Measurements from ENCODE around the gene RAMP3. TPM values are rescaled to one million over a fixed set of nuclear protein-coding genes. Genes with fewer than 3 reads are reported as not detected.

Gene RAMP3
- polyA plus RNA-seq, 2 of the 4 experiments (the other 2 are of a cell fraction), result not detected

DNA sequence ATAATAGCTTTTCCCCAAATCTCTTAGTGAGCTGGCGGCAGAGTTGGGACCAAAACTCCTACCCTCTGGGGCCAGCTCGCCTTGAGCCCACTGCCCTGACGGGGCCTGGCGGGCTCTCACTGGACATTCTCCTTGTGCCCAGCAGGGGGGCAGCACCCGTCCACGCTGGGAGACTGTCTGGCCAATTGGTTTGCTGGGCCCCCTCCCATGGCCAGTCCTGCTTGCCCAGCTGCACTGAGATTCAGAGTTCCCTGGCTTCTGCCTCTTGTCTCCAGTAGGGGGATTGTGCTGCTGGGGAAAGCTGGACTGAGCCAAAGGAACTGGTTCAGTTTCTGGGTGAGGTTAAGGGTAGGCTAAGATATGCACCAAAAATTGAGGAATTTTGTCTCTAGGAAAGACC is 59.8 kb downstream of the RAMP3 start:
- H3K4me2 ChIP-seq, result no peak overlapping the region
- CTCF ChIA-PET, result interaction anchor here (0.6 to 4.5 kb wide), 10 partner anchors 9 to 224 kb away, joined by 3 to 21 read pairs (median 4); no protein-coding TSS in a partner anchor
- TF ChIP-seq SMC3 (IDR thresholded peaks at IDR 0.05) (0 out of 3 replicates have a peak, but pooled peaks have one; percentile 25), PBX3 (IDR thresholded peaks at IDR 0.05) (no peak), RAD21 (conservative IDR thresholded peaks at IDR 0.05 in 1 of 2, IDR thresholded peaks at IDR 0.05 in 1 of 2) (peak; percentile 19 to 39; a peak in 2 of 5 replicates)
- TF ChIP-seq, protein P1, sequence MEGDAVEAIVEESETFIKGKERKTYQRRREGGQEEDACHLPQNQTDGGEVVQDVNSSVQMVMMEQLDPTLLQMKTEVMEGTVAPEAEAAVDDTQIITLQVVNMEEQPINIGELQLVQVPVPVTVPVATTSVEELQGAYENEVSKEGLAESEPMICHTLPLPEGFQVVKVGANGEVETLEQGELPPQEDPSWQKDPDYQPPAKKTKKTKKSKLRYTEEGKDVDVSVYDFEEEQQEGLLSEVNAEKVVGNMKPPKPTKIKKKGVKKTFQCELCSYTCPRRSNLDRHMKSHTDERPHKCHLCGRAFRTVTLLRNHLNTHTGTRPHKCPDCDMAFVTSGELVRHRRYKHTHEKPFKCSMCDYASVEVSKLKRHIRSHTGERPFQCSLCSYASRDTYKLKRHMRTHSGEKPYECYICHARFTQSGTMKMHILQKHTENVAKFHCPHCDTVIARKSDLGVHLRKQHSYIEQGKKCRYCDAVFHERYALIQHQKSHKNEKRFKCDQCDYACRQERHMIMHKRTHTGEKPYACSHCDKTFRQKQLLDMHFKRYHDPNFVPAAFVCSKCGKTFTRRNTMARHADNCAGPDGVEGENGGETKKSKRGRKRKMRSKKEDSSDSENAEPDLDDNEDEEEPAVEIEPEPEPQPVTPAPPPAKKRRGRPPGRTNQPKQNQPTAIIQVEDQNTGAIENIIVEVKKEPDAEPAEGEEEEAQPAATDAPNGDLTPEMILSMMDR (IDR thresholded peaks at IDR 0.05), result peak; percentile 25; the same call in 2 of the 3 replicates
- no peaks in the 10 kb centered on the region; the same call in 2 of the 3 replicates for H3K9me3 ChIP-seq
- peak; percentile 38 to 57 for DNase-seq (ENCODE audit: low read depth in 1 of 2, low spot score in 1 of 2)
- FAIRE-seq, result no peak
- H3K4me3 ChIP-seq, result no peak overlapping the region
- H3K4me1 ChIP-seq, result no peaks in the 10 kb centered on the region
- peak; percentile 85 to 93 for ATAC-seq
- POLR2A ChIA-PET, result no interaction called here
- 38% methylated on average over 3 of the region's 6 CpGs for WGBS (ENCODE audit: missing lambda C conversion rate)
- H3K27ac ChIP-seq, result no peak overlapping the region

- TF ChIP-seq PBX3 (IDR thresholded peaks at IDR 0.05), result no peak
- TF ChIP-seq RARB (CRISPR knock-in tag; IDR thresholded peaks at IDR 0.05), result no peak
- no peak for TF ChIP-seq HOXB13 (CRISPR knock-in tag; IDR thresholded peaks at IDR 0.05; ENCODE audit: low read depth)
- no peak for TF ChIP-seq KDM1A (IDR thresholded peaks at IDR 0.05; ENCODE audit: low read depth)
- no peak for TF ChIP-seq EHF (CRISPR knock-in tag; IDR thresholded peaks at IDR 0.05)
- no peak for TF ChIP-seq EHMT2 (IDR thresholded peaks at IDR 0.05; ENCODE audit: low read depth)
- TF ChIP-seq, protein P2, sequence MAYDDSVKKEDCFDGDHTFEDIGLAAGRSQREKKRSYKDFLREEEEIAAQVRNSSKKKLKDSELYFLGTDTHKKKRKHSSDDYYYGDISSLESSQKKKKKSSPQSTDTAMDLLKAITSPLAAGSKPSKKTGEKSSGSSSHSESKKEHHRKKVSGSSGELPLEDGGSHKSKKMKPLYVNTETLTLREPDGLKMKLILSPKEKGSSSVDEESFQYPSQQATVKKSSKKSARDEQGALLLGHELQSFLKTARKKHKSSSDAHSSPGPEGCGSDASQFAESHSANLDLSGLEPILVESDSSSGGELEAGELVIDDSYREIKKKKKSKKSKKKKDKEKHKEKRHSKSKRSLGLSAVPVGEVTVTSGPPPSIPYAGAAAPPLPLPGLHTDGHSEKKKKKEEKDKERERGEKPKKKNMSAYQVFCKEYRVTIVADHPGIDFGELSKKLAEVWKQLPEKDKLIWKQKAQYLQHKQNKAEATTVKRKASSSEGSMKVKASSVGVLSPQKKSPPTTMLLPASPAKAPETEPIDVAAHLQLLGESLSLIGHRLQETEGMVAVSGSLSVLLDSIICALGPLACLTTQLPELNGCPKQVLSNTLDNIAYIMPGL (CRISPR knock-in tag; IDR thresholded peaks at IDR 0.05; ENCODE audit: borderline replicate concordance), result no peak
- TF ChIP-seq MAZ (IDR thresholded peaks at IDR 0.05; ENCODE audit: borderline replicate concordance, low read depth, low read length), result no peak
- TF ChIP-seq POLR2A (IDR thresholded peaks at IDR 0.05; ENCODE audit: low read length), result no peak
- no peak for TF ChIP-seq ATOH8 (CRISPR knock-in tag; IDR thresholded peaks at IDR 0.05; ENCODE audit: low read depth)
- TF ChIP-seq CHD2 (IDR thresholded peaks at IDR 0.05; ENCODE audit: low read length, partially characterized antibody), result no peak
- TF ChIP-seq TP53 (CRISPR knock-in tag; IDR thresholded peaks at IDR 0.05), result no peak
- no peak for TF ChIP-seq KDM5A (IDR thresholded peaks at IDR 0.05)
- TF ChIP-seq, protein P1 (IDR thresholded peaks at IDR 0.05), result no peak
- TF ChIP-seq NPAS2 (CRISPR knock-in tag; IDR thresholded peaks at IDR 0.05; ENCODE audit: borderline replicate concordance), result no peak
- TF ChIP-seq MYC (IDR thresholded peaks at IDR 0.05; ENCODE audit: borderline replicate concordance, low read length), result no peak
- TF ChIP-seq RNF2 (IDR thresholded peaks at IDR 0.05; ENCODE audit: borderline replicate concordance, low read depth), result no peak
- ATAC-seq, result no peak
- Histone ChIP-seq H3K4me2 (no peak overlapping the region), H3K4me3 (no peak overlapping the region), H3K9me3 (no peaks in the 10 kb centered on the region; the same call in 2 of the 3 replicates), H3K27ac (no peak overlapping the region), H3K4me1 (no peaks in the 10 kb centered on the region)
- no peak for FAIRE-seq
- no peak for DNase-seq (ENCODE audit: low read depth in 1 of 2, low spot score in 1 of 2)
- POLR2A ChIA-PET, result no interaction called here
- WGBS (ENCODE audit: missing lambda C conversion rate), result 58% methylated on average over 12 of the region's 12 CpGs
- CTCF ChIA-PET, result interaction anchor here (1.1 to 4.5 kb wide), 2 partner anchors 8 to 41 kb away, joined by 5 to 21 read pairs; no protein-coding TSS in a partner anchor
Observed at GRCh38 chr7:45219130-45219529, 61.5 kb downstream of the RAMP3 start.

Measured in A549 (cell line).